ENCODE data around the gene C1orf87. TPM values are rescaled to one million over a fixed set of nuclear protein-coding genes. Genes with fewer than 3 reads are reported as not detected.

Gene C1orf87
- total RNA-seq, 2 donors from 2014 or later = not detected

DNA sequence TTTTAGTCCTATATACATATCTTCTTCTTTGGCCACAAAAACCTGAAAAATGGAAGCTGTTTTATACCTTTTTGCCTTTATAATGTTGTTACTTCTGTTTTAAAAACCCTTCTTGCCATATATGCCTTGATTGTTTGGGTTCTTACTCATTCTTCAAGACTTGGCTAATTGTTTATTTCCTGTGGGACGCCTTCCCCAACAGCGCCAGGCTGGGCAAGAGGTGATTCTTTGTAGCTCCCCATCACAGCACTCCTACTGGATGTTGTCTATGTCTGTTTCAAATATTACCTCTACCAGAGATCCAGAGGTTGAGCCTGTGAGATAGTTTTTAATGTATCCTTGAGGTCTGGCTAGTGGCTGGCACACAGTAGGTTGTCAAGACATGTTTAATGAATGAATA is 73.8 kb downstream of the C1orf87 start:
- Histone ChIP-seq H3K9ac (ENCODE audit: low read depth in 2 of 2, low read length in 2 of 2) (no peak overlapping the region), H3K36me3 (no peaks in the 10 kb centered on the region), H3K27ac (no peak overlapping the region), H3K4me1 (no peaks in the 10 kb centered on the region), H3K9me3 (no peaks in the 10 kb centered on the region), H3K27me3 (no peaks in the 10 kb centered on the region), H3K4me3 (no peak overlapping the region)
- TF ChIP-seq, protein P1, sequence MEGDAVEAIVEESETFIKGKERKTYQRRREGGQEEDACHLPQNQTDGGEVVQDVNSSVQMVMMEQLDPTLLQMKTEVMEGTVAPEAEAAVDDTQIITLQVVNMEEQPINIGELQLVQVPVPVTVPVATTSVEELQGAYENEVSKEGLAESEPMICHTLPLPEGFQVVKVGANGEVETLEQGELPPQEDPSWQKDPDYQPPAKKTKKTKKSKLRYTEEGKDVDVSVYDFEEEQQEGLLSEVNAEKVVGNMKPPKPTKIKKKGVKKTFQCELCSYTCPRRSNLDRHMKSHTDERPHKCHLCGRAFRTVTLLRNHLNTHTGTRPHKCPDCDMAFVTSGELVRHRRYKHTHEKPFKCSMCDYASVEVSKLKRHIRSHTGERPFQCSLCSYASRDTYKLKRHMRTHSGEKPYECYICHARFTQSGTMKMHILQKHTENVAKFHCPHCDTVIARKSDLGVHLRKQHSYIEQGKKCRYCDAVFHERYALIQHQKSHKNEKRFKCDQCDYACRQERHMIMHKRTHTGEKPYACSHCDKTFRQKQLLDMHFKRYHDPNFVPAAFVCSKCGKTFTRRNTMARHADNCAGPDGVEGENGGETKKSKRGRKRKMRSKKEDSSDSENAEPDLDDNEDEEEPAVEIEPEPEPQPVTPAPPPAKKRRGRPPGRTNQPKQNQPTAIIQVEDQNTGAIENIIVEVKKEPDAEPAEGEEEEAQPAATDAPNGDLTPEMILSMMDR (IDR thresholded peaks at IDR 0.05) = no peak
- no peak for DNase-seq
- intact Hi-C loops (cut with DNase I) = no loop called here

DNA sequence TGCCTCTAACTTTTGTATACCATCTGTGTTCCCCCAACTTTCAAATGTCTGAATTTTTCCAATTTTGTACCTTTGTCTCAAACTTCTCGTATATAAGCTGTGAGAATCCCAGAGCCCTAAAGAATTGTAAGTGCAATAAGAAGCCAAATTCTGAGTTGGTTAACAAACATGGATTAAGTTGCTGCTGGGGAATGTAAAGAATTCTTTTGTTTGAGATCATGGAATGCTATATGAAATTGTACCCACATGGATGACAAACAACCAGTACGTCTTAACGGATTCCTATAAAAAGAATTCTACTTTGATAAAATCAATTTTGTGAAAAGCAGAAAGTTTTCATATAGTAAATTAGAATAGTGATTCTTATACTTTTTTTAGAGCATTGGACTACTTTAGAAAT is 74.6 kb downstream of the C1orf87 start:
- no peak for DNase-seq
- Histone ChIP-seq H3K4me3 (no peak overlapping the region), H3K9ac (ENCODE audit: low read depth in 2 of 2, low read length in 2 of 2) (no peak overlapping the region), H3K27me3 (no peaks in the 10 kb centered on the region), H3K36me3 (no peaks in the 10 kb centered on the region), H3K4me1 (no peaks in the 10 kb centered on the region), H3K27ac (no peak overlapping the region), H3K9me3 (no peaks in the 10 kb centered on the region)
- intact Hi-C loops (cut with DNase I) = no loop called here
- TF ChIP-seq, protein P1 (IDR thresholded peaks at IDR 0.05) = no peak

DNA sequence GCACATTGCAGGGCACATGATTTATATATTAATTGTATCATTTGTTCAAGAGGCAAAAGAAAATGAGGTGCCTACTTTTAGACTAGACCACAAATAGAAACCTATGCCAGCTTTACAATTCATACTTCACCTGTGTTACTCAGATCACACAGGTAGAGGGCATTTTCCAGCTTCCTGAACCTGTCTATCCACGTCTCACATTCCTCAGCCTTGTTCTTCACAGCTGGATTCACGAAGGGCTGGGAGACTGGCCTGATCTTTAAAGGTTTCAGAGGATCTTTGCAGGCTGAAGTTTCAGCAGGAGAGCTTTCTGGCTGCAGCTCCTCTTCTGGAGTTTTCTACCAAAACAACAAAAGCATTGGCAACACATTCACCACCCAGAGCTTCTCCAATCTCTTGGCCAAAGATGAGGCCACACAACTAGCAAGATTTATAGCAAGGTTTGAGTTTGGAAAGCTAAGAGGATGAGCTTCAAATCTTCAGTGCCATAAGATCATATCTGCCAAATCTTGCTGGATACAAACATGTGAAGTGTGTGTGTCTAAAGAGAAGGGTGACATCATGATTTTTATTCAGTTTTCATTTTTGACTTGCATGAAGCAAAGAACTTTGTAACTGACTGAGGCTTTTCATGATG is 76.0 kb downstream of the C1orf87 start:
- Histone ChIP-seq H3K4me3 (no peak overlapping the region), H3K9me3 (no peaks in the 10 kb centered on the region), H3K27me3 (no peaks in the 10 kb centered on the region), H3K9ac (ENCODE audit: low read depth in 2 of 2, low read length in 2 of 2) (no peak overlapping the region), H3K4me1 (no peaks in the 10 kb centered on the region), H3K36me3 (no peaks in the 10 kb centered on the region), H3K27ac (no peak overlapping the region)
- DNase-seq = no peak
- intact Hi-C loops (cut with DNase I) = no loop called here
- TF ChIP-seq, protein P1 (IDR thresholded peaks at IDR 0.05) = no peak

DNA sequence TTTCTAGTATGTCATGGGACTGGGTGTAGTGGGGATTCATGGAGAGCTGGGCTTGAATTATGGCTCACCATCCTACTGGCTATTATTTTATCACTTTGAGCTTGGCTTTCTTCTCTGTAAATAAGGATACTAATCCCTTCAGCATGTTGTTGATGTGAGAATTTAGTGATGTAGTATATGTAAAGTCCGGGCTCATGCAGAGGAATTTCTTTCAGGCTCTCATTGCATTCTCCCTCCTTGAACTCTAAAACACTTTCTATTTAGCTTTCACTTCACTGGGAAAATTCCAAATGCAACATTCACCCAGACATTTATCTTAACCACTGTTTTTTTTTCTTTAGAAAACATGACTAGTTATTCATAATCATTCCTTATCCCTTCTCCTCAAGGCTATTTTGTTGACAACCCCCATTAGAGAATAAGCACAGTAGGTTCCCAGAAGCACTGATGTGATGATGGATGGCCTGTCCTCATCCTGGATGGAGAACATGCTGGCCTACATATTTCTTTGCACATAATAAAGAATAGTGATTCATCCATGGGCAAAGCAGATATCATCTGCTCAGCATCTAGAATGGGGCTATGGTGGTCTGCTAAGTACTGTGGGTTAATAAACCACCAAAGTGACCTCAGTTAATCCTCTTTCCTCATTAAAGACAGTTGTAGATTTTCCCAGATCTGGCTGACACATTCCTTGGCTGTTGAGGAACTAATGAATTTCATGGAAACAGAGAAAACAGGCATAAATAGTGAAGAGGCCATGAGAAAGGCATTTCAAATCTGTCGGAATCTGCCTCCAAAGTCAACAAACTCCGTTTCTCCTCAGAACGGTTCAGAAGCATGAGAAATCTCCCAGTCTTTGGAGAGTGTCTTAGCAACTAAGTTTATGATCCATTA is 79.0 kb downstream of the C1orf87 start:
- no peak overlapping the region for H3K4me3 ChIP-seq
- no peaks in the 10 kb centered on the region for H3K36me3 ChIP-seq
- H3K27ac ChIP-seq = no peak overlapping the region
- no peaks in the 10 kb centered on the region for H3K4me1 ChIP-seq
- H3K9ac ChIP-seq (ENCODE audit: low read depth in 2 of 2, low read length in 2 of 2) = no peak overlapping the region
- H3K9me3 ChIP-seq = no peaks in the 10 kb centered on the region
- DNase-seq = no peak
- TF ChIP-seq, protein P1 (IDR thresholded peaks at IDR 0.05) = no peak
- intact Hi-C loops (cut with DNase I) = no loop called here
- H3K27me3 ChIP-seq = no peaks in the 10 kb centered on the region

DNA sequence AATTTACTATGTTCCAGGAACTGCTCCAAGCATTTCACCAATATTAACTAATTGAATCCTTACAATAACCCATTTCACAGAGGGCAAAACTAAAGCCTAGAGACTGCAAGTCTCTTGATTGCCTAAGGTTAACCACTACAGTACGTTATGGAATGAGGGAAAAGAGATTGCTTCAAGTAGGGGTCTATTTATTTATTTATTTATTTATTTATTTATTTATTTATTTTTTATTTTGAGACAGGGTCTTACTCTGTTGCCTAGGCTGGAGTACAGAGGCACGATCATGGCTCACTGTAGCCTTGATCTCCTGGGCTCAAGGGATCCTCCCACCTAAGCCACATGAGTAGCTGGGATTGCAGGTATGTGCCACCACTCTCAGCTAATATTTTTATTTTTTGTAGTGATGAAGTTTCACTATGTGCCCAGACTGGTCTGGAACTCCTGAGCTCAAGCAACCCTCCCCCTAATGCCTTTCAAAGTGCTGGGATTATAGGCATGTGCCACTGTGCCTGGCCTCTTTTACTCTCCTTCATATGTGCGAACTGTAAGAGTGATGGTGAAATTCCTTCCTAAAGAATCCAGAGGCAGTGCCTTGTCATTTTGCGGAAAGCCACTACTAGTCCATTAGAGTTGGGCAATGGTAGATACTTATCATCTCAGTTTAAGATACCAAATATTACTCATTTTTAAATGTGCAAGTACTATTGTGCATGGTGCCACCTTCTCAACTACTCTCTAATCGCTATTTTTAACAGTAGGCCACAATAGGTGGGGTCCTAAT is 81.3 kb downstream of the C1orf87 start:
- intact Hi-C loops (cut with DNase I) = no loop called here
- H3K9me3 ChIP-seq = no peaks in the 10 kb centered on the region

More for the DNA sequence above, 81.3 kb downstream of the C1orf87 start:
- TF ChIP-seq, protein P1 (IDR thresholded peaks at IDR 0.05) = no peak
- DNase-seq = no peak
- Histone ChIP-seq H3K9ac (ENCODE audit: low read depth in 2 of 2, low read length in 2 of 2) (no peak overlapping the region), H3K4me1 (no peaks in the 10 kb centered on the region), H3K4me3 (no peak overlapping the region), H3K27me3 (no peaks in the 10 kb centered on the region), H3K27ac (no peak overlapping the region), H3K36me3 (no peaks in the 10 kb centered on the region)

Data from colonic mucosa (tissue), 4 donors.